H1 (cell line): ENCODE results near the gene TBK1.

Experiments
- CTCF ChIP-seq, 3 experiments: IDR thresholded peaks; 1 replicate in 2 of 3; 2 replicates in 1 of 3; pipeline versions ENCODE4 v1.5.1 to v1.6.1; 2011; ENCODE audit warnings: low read length in 3 of 3, mild to moderate bottlenecking in 3 of 3, inconsistent platforms in 2 of 3, low read depth in 1 of 3, moderate library complexity in 1 of 3; ENCODE audit not compliant: insufficient read depth in 1 of 3; ENCODE audit errors: control extremely low read depth in 1 of 3
- EZH2 ChIP-seq: fragments of 200-600 bp; sonication (generic); IDR thresholded peaks from 2 replicates; pipeline ENCODE4 v1.7.1; 2012; ENCODE audit warnings: low read depth, mild to moderate bottlenecking, moderate library complexity, low read length, inconsistent platforms; ENCODE audit not compliant: severe bottlenecking
- RNF2 ChIP-seq: fragments of 200-900, 300-1000 bp; sonication (generic); IDR thresholded peaks from 2 replicates; pipeline ENCODE4 v1.7.1; 2016; ENCODE audit warnings: borderline replicate concordance, low read depth, mild to moderate bottlenecking, antibody characterized with exemption, low read length; ENCODE audit not compliant: poor library complexity, severe bottlenecking; ENCODE audit errors: missing control alignments
- RXRA ChIP-seq: IDR thresholded peaks from 2 replicates; pipeline ENCODE4 v1.6.1; 2011; ENCODE audit warnings: low read depth, mild to moderate bottlenecking, low read length, moderate library complexity; ENCODE audit not compliant: insufficient read depth
- SP2 ChIP-seq: IDR thresholded peaks from 2 replicates; pipeline ENCODE4 v1.6.1; 2012; ENCODE audit warnings: mild to moderate bottlenecking, low read length, inconsistent platforms

GRCh38 chr12:64403707-64404469, 48.0 kb upstream of the TBK1 start, which contains the start of gene XPOT:
- no peak for TF ChIP-seq CTCF (IDR thresholded peaks at IDR 0.05; ENCODE audit: control extremely low read depth in 1 of 3, insufficient read depth in 1 of 3, low read depth in 1 of 3, low read length in 3 of 3)
- no peak for TF ChIP-seq EZH2
- TF ChIP-seq RXRA: no peak
- TF ChIP-seq SP2: no peak
- no peak for TF ChIP-seq RNF2
